HEK293 (cell line): ENCODE measurements around the gene ABHD16B.

Experiments
- AEBP2 ChIP-seq: fragments of 450-650 bp; formaldehyde crosslinking; IDR thresholded peaks from 2 replicates; pipeline ENCODE4 v1.5.1; 2016; ENCODE audit warnings: missing biosample characterization, missing genetic modification characterization, borderline replicate concordance
- BCL11A ChIP-seq: fragments of 450-650 bp; formaldehyde crosslinking; IDR thresholded peaks from 2 replicates; pipeline ENCODE4 v1.5.1; 2016; ENCODE audit warnings: low read depth, missing biosample characterization, missing genetic modification characterization
- CTCF ChIP-seq: fragments of 450-650 bp; formaldehyde crosslinking; IDR thresholded peaks from 2 replicates; pipeline ENCODE4 v1.5.1; 2016; ENCODE audit warnings: missing biosample characterization, missing genetic modification characterization
- GFI1B ChIP-seq: fragments of 450-650 bp; formaldehyde crosslinking; IDR thresholded peaks from 2 replicates; pipeline ENCODE4 v1.5.1; 2016; ENCODE audit warnings: missing biosample characterization, missing genetic modification characterization
- HOXA7 ChIP-seq: sonication (generic); formaldehyde crosslinking; IDR thresholded peaks from 2 replicates; pipeline ENCODE4 v1.8.1; 2022; ENCODE audit warnings: missing genetic modification reagents, borderline replicate concordance
- PBX3 ChIP-seq: sonication (generic); formaldehyde crosslinking; IDR thresholded peaks from 2 replicates; pipeline ENCODE4 v1.8.1; 2022; ENCODE audit warnings: mild to moderate bottlenecking, moderate library complexity, missing genetic modification reagents
- ZBTB20 ChIP-seq: fragments of 450-650 bp; formaldehyde crosslinking; IDR thresholded peaks from 2 replicates; pipeline ENCODE4 v1.5.1; 2016; ENCODE audit warnings: missing biosample characterization, missing genetic modification characterization
- ZNF558 ChIP-seq: fragments of 450-650 bp; formaldehyde crosslinking; IDR thresholded peaks from 2 replicates; pipeline ENCODE4 v1.5.1; 2016; ENCODE audit warnings: missing biosample characterization, missing genetic modification characterization
- ZNF645 ChIP-seq: fragments of 450-650 bp; formaldehyde crosslinking; IDR thresholded peaks from 2 replicates; pipeline ENCODE4; 2016; ENCODE audit warnings: missing biosample characterization, missing genetic modification characterization
- ZNF837 ChIP-seq: fragments of 450-650 bp; formaldehyde crosslinking; IDR thresholded peaks from 2 replicates; pipeline ENCODE4 v1.5.1; 2016; ENCODE audit warnings: missing biosample characterization, missing genetic modification characterization

- TF ChIP-seq ZNF645 (tag by site-specific recombination) (no peak), CTCF (tag by site-specific recombination) (no peak), AEBP2 (tag by site-specific recombination) (no peak), ZNF837 (tag by site-specific recombination) (no peak), HOXA7 (CRISPR knock-in tag) (no peak), ZNF558 (tag by site-specific recombination) (no peak), BCL11A (tag by site-specific recombination) (no peak), PBX3 (CRISPR knock-in tag) (no peak), ZBTB20 (tag by site-specific recombination) (no peak), GFI1B (no peak)
These were observed 24.6 kb upstream of the ABHD16B start for GRCh38 chr20:63836458-63837344.
